ENCODE data around the gene GAS6.

- no peak for TF ChIP-seq CTCF (IDR thresholded peaks at IDR 0.05)
- no peak for TF ChIP-seq POLR2A (IDR thresholded peaks at IDR 0.05)
Observed at GRCh38 chr13:113788413-113789135, 75.3 kb downstream of the GAS6 start.

Data from adrenal gland (tissue), 5 donors.